Measurements from ENCODE around the gene CDH4.

Gene CDH4

DNA sequence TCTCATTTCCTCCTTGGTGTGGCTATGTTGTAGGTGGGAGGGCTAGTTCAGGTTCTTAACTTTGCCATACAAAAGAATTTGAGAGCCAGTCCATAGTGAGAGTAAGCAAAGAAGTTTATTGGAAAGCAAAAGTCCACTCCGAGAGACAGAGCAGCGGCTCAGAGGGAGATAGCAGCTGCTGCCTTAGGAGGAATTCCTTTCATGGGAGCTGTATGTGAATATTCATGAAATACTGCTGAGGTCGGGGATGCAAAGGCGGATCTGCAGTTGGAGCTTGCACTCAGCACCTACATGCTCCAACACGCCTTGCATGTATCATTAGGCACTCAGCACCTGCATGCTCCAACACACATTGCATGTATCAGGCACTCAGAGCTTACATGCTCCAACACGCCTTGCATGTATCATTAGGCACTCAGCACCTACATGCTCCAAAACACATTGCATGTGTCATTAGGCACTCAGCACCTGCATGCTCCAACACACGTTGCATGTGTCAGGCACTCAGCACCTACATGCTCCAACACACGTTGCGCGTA, 54.9 kb downstream of the CDH4 start:
- DNase-seq = no peak

DNA sequence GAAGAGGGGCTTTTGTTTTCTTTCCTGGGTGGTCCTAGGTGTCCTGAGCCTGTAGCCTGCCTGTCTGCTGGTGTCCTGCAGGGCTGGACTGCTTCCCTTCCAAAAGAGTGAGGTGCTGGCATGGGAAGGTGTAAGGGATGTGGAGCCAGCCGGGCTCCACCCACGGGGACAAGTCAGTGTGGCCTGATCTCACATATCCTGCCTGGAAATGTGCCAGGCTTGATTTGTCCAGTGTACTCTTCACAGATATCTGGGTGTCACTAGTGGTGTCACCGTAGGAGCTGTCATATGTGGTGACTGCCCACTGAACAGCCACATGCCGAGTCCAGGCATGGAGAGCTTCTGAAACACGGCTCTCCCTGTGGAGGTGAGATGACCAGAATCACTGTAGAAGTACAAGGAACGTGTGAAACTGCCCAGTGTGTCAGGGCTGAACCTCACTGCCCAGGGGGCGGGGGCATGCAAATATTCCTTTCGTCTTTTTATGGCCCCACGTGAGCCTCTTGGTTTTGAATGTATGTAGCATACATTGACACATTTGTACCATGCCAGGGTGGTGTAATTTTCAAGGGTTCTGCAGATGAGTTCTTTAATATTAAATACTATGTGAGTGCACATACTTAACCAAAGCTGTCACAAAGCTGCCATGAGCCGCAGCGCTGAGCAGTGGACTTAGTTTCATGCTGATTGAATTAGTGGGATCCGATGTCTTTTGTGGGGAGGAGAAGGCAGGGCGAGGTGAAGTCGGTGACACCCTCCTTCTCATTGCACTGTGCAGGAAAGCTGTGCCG, 55.8 kb downstream of the CDH4 start:
- DNase-seq = no peak

GRCh38 chr20:61308477-61308774, 56.4 kb downstream of the CDH4 start:
- no peak for DNase-seq

DNA sequence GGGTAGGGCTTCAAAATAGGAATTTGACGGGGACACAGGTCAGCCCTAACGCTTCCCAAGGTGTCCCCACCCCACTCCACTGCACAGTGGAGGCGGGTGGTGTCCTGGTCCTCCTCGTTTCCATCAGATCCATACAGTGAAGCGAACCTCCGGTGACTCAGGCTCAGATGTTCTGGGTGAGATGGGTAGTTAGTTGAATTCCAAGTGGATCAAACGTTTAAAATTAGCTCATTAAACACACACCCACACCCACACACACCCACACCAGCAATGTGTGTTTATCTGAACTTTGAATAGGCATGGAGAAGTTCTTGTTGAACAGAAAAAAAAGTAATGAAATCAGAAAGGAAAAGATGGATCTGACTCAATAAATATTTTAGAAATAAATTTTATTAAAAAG, 58.9 kb downstream of the CDH4 start:
- DNase-seq = no peak

DNA sequence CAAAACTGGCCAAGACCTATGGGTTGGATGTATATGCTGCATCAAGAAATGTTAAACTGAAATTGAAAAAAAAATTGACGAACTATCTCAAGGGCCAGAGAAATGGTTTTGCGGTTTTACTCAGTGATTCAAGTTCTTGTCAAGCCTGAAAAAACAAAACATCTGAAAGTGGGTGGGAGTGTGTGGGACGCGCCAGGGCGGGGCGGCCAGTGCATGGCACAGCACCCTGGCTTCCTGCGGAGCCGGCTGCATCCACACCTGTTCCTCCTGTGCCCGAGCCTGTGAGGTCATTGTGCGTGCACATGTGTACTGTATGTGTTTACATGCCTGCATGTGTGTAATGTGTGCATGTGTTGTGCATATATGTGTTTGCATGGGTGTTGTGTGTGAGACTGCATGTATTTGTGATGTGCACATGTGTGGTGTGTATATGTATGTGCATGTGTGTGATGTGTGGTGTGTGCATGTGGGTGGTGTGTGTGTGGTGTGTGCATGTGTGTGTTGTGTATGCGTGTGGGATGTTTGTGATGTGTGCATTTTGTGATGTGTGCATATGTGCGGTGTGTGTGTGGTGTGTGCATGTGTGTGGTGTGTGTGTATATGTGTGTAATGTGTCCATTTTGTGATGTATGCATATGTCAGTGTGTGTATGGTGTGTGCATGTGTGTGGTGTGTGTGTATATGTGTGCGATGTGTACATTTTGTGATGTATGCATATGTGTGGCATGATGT, 59.8 kb downstream of the CDH4 start:
- no peak for DNase-seq

DNA sequence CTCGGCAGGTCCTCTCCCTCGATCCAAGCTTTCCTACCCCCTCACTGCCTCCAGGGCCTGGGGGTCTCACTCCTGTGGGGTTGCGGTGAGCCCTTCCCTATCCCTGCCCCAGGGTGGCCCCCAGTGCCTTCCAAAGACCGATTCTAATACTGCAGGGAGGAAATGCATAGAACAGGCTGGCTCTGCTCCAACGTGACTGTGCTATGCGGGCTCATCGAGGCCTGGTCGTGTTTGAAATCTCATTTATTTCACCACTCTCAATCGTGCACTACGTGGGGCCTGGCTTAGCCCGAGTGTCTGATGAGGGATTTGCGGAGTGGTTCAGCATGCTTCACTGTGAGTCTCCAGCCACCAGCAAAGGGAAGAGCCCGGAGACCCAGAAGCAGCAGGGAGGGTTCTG, 60.9 kb downstream of the CDH4 start:
- no peak for DNase-seq

- DNase-seq = no peak
These were observed 61.3 kb downstream of the CDH4 start for GRCh38 chr20:61313396-61313795.

GRCh38 chr20:61314326-61315010, 62.4 kb downstream of the CDH4 start:
- DNase-seq = no peak

DNA sequence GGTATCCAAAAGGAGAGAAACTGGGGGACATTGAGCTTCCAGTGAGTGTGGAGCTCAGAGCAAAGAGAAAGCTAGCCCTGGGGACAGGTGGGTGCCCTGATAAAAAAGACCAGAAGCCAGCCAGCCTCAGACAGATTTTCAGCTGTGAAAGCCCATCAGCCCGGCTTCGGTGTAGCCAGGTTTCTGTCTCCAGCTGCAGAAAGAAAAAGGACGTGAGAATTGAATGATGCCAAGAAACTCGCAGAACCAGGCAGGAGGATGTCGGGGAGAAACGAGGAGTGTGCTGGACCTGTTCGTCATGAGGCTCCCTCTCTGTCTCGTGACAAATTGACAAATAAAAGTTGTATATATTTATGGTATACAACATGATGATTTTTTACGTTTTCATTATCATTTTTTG, 63.3 kb downstream of the CDH4 start:
- DNase-seq = no peak

GRCh38 chr20:61316346-61316745, 64.3 kb downstream of the CDH4 start:
- DNase-seq = no peak

GRCh38 chr20:61317966-61318530, 66.0 kb downstream of the CDH4 start:
- no peak for DNase-seq

GRCh38 chr20:61320691-61321425, 68.8 kb downstream of the CDH4 start:
- DNase-seq = no peak

- no peak for DNase-seq
These were observed 69.4 kb downstream of the CDH4 start for GRCh38 chr20:61321481-61321880.

- DNase-seq = no peak
These were observed 70.2 kb downstream of the CDH4 start for GRCh38 chr20:61322151-61322865.

GRCh38 chr20:61324906-61325305, 72.8 kb downstream of the CDH4 start:
- no peak for DNase-seq

DNA sequence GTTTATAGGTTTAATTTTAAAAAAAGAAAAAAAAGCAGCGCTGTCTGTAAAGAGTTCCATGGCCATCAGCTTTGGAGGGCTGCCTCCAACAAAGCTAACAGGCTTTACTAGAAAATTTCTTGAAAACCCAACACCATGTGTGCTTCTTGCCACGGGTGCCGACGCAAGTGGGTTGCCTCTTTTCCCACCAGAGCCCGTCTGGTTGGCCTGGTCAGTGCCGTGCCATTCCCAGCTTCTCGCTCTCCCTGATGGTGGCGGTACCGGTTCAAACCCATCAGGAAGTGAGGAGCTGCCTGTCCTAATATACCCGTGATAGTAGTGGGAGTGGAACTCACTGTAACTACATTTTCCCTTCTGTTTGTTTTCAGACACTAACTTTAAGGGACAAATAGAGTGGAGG, 73.7 kb downstream of the CDH4 start:
- no peak for DNase-seq

GRCh38 chr20:61328911-61329558, 77.0 kb downstream of the CDH4 start:
- DNase-seq = no peak

DNA sequence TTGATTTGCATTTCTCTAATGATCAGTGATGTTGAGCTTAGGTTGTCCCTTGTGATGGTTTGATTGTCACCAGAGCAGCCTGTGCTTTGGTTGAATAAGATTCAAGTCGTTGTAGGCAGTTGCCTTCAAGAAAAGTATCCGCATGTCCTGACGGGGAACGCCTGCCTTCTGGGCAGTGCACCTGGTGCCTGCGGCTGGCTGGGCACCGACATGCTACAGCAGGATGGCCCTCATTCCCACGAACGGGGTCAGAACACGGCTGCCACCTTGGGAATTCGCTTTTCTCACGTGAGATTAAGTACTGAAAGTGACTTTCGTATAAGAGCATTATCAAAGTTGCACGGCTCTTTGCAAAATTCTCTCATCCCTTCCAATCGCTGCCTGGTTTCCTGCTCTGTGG, 78.4 kb downstream of the CDH4 start:
- DNase-seq = no peak

DNA sequence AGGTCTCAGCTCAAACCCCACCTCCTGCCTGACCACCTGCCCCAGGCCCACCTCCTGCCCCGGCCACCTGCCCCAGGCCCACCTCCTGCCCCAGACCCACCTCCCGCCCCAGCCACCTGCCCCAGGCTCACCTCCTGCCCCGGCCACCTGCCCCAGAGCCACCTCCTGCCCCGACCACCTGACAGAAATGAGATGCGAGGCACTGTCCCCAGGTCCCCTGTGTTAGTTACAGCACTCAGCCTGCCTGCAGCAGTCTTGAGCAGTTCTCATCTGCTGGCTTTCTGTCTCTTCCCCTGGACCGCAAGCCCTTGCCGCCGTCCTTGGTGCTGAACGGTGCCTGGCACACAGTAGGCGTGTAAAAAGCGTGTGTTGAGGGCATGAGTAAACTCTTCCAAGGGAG, 79.5 kb downstream of the CDH4 start:
- DNase-seq = no peak

- no peak for DNase-seq
These were observed 80.2 kb downstream of the CDH4 start for GRCh38 chr20:61332016-61332975.

All from KG1 (cell line).